SK-N-SH treated with all-trans-retinoic acid at 6 μM for 48 hours (cell line): Measurements from ENCODE around the gene TOX2.

Source experiments
- ATAC-seq: fragments of 200-7000 bp; cut with Tn5 transposase; 3 replicates; pipeline ENCODE4 v1.9.1; 2020; ENCODE audit warnings: mild to moderate bottlenecking, moderate library complexity
- ARNTL ChIP-seq: fragments of 450-650 bp; formaldehyde crosslinking; IDR thresholded peaks from 2 replicates; pipeline ENCODE4 v1.5.0; 2020; ENCODE audit warnings: low read depth, mild to moderate bottlenecking, moderate library complexity, borderline replicate concordance
- BACH2 ChIP-seq: fragments of 250-450 bp; sonication (Bioruptor Pico); IDR thresholded peaks from 2 replicates; pipeline ENCODE4 v1.9.0; 2021; ENCODE audit warnings: mild to moderate bottlenecking, borderline replicate concordance
- CSDC2 ChIP-seq: fragments of 250-450 bp; sonication (Bioruptor Pico); IDR thresholded peaks from 2 replicates; pipeline ENCODE4 v1.5.0; 2020; ENCODE audit warnings: mild to moderate bottlenecking, moderate library complexity
- ESRRG ChIP-seq: fragments of 250-450 bp; sonication (Bioruptor Pico); IDR thresholded peaks from 2 replicates; pipeline ENCODE4 v1.6.1; 2021; ENCODE audit warnings: mild to moderate bottlenecking
- GLIS3 ChIP-seq: fragments of 250-450 bp; sonication (Bioruptor Pico); IDR thresholded peaks from 2 replicates; pipeline ENCODE4 v1.5.0; 2020; ENCODE audit warnings: mild to moderate bottlenecking, moderate library complexity
- ISL1 ChIP-seq: fragments of 250-450 bp; sonication (Bioruptor Pico); IDR thresholded peaks from 2 replicates; pipeline ENCODE4 v2.1.2; 2022; ENCODE audit warnings: mild to moderate bottlenecking, moderate library complexity
- OSR1 ChIP-seq: fragments of 250-450 bp; sonication (Bioruptor Pico); IDR thresholded peaks from 2 replicates; pipeline ENCODE4 v1.8.0; 2022; ENCODE audit warnings: moderate library complexity, mild to moderate bottlenecking, inconsistent platforms
- PPARA ChIP-seq: fragments of 250-450 bp; sonication (Bioruptor Pico); IDR thresholded peaks from 2 replicates; pipeline ENCODE4 v1.5.0; 2020; ENCODE audit warnings: mild to moderate bottlenecking, borderline replicate concordance
- RARB ChIP-seq: fragments of 250-450 bp; sonication (Bioruptor Pico); IDR thresholded peaks from 2 replicates; pipeline ENCODE4 v1.8.0; 2021; ENCODE audit warnings: mild to moderate bottlenecking, moderate library complexity
- SNAI2 ChIP-seq: fragments of 250-450 bp; sonication (Bioruptor Pico); IDR thresholded peaks from 2 replicates; pipeline ENCODE4 v1.5.0; 2020; ENCODE audit warnings: mild to moderate bottlenecking, moderate library complexity
- TCF4 ChIP-seq: fragments of 250-450 bp; sonication (Bioruptor Pico); IDR thresholded peaks from 2 replicates; pipeline ENCODE4 v1.8.0; 2021; ENCODE audit warnings: mild to moderate bottlenecking, moderate library complexity, borderline replicate concordance
- TOX ChIP-seq: fragments of 250-450 bp; sonication (Bioruptor Pico); IDR thresholded peaks from 2 replicates; pipeline ENCODE4 v1.8.0; 2021; ENCODE audit warnings: mild to moderate bottlenecking, moderate library complexity, borderline replicate concordance
- ZC3H10 ChIP-seq: fragments of 250-450 bp; sonication (Bioruptor Pico); IDR thresholded peaks from 2 replicates; pipeline ENCODE4 v1.5.1; 2021; ENCODE audit warnings: mild to moderate bottlenecking, moderate library complexity
- ZFP3 ChIP-seq: fragments of 250-450 bp; sonication (Bioruptor Pico); IDR thresholded peaks from 2 replicates; pipeline ENCODE4 v1.5.0; 2020; ENCODE audit warnings: mild to moderate bottlenecking, moderate library complexity
- ZNF565 ChIP-seq: fragments of 450-650 bp; formaldehyde crosslinking; conservative IDR thresholded peaks from 2 replicates; pipeline ENCODE4 v1.5.0; 2020; ENCODE audit warnings: low read depth, mild to moderate bottlenecking, moderate library complexity
- ZNF70 ChIP-seq: fragments of 450-650 bp; formaldehyde crosslinking; IDR thresholded peaks from 2 replicates; pipeline ENCODE4 v1.5.0; 2020; ENCODE audit warnings: mild to moderate bottlenecking, moderate library complexity
- ZNF8 ChIP-seq: fragments of 450-650 bp; formaldehyde crosslinking; IDR thresholded peaks from 2 replicates; pipeline ENCODE4 v1.5.0; 2020; ENCODE audit warnings: mild to moderate bottlenecking, moderate library complexity
- TF ChIP-seq, protein P1 (sequence below): fragments of 250-450 bp; sonication (Bioruptor Pico); IDR thresholded peaks from 2 replicates; pipeline ENCODE4 v1.8.0; 2020; ENCODE audit warnings: mild to moderate bottlenecking, moderate library complexity, borderline replicate concordance
- TF ChIP-seq, protein P2 (sequence below): fragments of 250-450 bp; sonication (Bioruptor Pico); IDR thresholded peaks from 2 replicates; pipeline ENCODE4 v1.5.0; 2020; ENCODE audit warnings: mild to moderate bottlenecking, moderate library complexity
- TF ChIP-seq, protein P3 (sequence below): fragments of 250-450 bp; sonication (Bioruptor Pico); IDR thresholded peaks from 2 replicates; pipeline ENCODE4 v1.5.1; 2021; ENCODE audit warnings: mild to moderate bottlenecking, moderate library complexity

The TOX2 gene

DNA sequence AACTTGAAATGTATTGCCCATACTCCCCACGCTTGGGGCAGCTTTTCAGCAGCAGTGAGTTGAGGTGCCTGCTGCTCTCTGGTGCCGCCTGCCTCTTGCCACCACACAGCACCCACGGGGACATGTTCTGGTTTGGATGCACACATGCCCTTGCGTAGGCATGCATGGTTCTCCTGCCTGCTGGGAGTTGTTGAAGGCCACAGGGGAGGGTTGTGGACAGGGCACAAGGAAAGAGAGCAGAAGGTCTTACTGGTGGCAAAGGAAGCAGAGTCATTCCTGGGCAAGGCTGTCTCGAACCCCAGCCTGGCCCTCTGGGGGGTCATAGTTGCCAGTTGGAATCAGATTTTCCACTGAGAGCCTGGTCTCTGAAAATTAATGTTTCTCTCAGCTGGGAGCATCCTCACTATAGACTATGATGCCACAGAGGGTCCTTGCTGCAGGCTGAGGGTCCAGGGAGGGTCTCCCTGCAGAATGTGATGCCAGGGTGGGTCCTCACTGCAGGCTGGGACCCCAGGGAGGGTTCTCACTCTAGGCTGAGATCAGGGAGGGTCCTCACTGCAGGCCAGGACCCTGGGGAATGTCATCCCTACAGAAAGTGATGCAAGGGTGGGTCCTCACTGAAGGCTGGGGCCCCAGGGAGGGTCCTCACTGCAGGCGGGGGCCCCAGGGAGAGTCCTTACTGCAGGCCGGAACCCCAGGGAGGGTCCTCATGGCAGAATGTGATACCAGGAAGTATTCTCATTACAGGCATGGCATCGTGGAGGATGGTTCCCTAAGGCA lies 59.2 kb downstream of the TOX2 start:
- no peak for ATAC-seq
- TF ChIP-seq ZFP3 (CRISPR knock-in tag) = no peak

DNA sequence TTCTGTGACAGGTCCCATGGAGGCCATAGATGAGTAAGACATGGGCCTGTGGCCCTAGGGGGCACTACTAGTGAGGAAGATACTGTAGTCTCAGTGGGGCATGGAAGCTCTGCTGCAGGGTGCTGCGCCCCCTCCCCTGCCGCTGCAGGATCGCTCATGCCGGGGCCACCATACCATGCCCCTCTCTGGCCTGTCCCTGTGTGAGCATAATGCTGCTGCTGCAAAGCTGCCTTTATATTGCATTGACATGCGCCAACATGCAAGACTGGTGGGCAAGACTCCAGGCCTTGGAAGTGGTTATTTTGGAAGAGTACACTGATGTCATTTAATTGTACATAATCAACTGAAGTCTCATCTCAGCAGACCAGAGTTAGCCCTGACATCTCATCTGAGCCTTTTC lies 60.0 kb downstream of the TOX2 start:
- no peak for TF ChIP-seq GLIS3 (CRISPR knock-in tag)
- no peak for ATAC-seq

DNA sequence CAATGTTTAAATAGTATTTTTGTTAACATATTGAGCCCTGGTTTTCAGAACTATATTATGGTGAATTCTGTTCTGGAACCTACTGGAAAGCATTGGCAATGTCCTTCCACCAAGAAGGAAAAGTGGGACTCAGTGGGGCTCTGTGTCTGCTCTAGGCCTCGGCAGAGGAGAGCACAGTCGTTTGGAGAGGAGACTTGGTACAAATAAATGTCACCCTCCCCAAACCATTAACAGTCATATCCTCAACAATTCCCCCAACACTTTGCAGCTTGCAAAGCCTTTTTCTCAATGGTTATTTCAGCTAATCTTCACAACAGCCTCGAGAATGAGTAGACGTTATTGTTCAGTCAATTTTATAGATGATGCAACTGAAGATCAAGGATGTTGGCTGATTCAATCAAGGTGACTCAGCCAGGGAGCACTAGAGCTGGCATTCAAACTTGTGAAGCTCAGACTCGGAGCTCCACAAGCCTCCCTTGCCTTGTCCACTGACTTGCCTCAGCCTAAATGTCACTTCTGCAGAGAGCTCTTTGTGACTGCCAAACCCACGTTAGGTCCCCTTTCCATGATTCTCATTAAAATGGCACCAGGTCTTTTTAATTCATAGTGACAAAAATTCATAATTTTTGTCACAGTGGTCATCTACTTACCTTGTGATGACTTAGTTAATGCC lies 60.6 kb downstream of the TOX2 start:
- no peak for TF ChIP-seq TCF4 (CRISPR knock-in tag)
- no peak for TF ChIP-seq ZNF70 (CRISPR knock-in tag)
- no peak for TF ChIP-seq SNAI2 (CRISPR knock-in tag)

DNA sequence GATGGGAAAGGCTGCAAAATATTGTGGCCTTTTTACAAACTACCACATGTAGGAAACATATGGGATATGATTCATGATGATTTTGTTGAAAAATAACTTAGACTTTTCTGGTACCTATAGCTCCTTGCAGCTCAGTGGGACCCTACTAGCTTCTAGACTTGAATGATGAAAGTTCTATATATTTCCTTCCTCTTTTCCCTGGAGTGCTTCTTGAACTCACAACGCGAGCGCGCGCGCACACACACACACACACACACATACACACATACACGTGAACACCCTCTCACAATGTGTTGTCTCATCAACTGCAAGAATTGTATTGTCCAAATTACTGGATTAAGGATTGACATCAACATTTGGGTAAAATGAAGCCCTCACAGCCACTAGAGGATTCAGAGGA lies 61.9 kb downstream of the TOX2 start:
- TF ChIP-seq ZNF70 (CRISPR knock-in tag) (no peak), ESRRG (CRISPR knock-in tag) (no peak), RARB (no peak), ZNF8 (no peak), TCF4 (CRISPR knock-in tag) (no peak), PPARA (CRISPR knock-in tag) (no peak), ZNF565 (CRISPR knock-in tag) (no peak), ARNTL (CRISPR knock-in tag) (no peak), ZFP3 (CRISPR knock-in tag) (no peak), CSDC2 (CRISPR knock-in tag) (no peak)
- TF ChIP-seq, protein P1, sequence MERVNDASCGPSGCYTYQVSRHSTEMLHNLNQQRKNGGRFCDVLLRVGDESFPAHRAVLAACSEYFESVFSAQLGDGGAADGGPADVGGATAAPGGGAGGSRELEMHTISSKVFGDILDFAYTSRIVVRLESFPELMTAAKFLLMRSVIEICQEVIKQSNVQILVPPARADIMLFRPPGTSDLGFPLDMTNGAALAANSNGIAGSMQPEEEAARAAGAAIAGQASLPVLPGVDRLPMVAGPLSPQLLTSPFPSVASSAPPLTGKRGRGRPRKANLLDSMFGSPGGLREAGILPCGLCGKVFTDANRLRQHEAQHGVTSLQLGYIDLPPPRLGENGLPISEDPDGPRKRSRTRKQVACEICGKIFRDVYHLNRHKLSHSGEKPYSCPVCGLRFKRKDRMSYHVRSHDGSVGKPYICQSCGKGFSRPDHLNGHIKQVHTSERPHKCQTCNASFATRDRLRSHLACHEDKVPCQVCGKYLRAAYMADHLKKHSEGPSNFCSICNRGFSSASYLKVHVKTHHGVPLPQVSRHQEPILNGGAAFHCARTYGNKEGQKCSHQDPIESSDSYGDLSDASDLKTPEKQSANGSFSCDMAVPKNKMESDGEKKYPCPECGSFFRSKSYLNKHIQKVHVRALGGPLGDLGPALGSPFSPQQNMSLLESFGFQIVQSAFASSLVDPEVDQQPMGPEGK (CRISPR knock-in tag) = no peak
- TF ChIP-seq, protein P2, sequence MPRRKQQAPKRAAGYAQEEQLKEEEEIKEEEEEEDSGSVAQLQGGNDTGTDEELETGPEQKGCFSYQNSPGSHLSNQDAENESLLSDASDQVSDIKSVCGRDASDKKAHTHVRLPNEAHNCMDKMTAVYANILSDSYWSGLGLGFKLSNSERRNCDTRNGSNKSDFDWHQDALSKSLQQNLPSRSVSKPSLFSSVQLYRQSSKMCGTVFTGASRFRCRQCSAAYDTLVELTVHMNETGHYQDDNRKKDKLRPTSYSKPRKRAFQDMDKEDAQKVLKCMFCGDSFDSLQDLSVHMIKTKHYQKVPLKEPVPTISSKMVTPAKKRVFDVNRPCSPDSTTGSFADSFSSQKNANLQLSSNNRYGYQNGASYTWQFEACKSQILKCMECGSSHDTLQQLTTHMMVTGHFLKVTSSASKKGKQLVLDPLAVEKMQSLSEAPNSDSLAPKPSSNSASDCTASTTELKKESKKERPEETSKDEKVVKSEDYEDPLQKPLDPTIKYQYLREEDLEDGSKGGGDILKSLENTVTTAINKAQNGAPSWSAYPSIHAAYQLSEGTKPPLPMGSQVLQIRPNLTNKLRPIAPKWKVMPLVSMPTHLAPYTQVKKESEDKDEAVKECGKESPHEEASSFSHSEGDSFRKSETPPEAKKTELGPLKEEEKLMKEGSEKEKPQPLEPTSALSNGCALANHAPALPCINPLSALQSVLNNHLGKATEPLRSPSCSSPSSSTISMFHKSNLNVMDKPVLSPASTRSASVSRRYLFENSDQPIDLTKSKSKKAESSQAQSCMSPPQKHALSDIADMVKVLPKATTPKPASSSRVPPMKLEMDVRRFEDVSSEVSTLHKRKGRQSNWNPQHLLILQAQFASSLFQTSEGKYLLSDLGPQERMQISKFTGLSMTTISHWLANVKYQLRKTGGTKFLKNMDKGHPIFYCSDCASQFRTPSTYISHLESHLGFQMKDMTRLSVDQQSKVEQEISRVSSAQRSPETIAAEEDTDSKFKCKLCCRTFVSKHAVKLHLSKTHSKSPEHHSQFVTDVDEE (CRISPR knock-in tag) = no peak
- TF ChIP-seq, protein P3, sequence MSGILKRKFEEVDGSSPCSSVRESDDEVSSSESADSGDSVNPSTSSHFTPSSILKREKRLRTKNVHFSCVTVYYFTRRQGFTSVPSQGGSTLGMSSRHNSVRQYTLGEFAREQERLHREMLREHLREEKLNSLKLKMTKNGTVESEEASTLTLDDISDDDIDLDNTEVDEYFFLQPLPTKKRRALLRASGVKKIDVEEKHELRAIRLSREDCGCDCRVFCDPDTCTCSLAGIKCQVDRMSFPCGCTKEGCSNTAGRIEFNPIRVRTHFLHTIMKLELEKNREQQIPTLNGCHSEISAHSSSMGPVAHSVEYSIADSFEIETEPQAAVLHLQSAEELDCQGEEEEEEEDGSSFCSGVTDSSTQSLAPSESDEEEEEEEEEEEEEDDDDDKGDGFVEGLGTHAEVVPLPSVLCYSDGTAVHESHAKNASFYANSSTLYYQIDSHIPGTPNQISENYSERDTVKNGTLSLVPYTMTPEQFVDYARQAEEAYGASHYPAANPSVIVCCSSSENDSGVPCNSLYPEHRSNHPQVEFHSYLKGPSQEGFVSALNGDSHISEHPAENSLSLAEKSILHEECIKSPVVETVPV (CRISPR knock-in tag) = no peak
- no peak for ATAC-seq

More for the DNA sequence above, 60.6 kb downstream of the TOX2 start:
- ATAC-seq = peak; percentile 47; the same call in 2 of the 3 replicates

DNA sequence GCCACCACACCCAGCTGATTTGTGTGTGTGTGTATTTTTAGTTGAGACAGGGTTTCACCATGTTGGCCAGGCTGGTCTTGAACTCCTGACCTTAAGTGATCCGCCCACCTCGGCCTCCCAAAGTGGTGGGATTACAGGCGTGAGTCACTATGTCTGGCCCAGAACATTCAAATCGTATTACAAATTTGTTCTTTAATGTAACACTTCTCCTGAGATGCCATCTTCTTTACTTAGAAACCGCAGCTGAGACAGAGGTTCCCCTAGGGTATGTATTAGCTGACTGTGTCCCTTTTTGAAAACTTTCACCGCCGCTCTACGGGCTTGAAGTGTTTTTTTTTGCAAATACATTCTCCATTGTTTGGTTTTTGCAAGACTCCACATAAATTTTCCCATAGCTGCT lies 62.6 kb downstream of the TOX2 start:
- ATAC-seq = no peak
- TF ChIP-seq, protein P2 (CRISPR knock-in tag) = no peak
- TF ChIP-seq TOX (CRISPR knock-in tag) (no peak), ISL1 (CRISPR knock-in tag) (no peak), RARB (no peak), ZC3H10 (CRISPR knock-in tag) (no peak), ZNF565 (CRISPR knock-in tag) (no peak), PPARA (CRISPR knock-in tag) (no peak), TCF4 (CRISPR knock-in tag) (no peak), OSR1 (CRISPR knock-in tag) (no peak), BACH2 (CRISPR knock-in tag) (no peak), ESRRG (CRISPR knock-in tag) (no peak), ZNF8 (no peak)
- TF ChIP-seq, protein P1 (CRISPR knock-in tag) = no peak
- TF ChIP-seq, protein P3 (CRISPR knock-in tag) = no peak
